ENCODE results near the gene TNFSF9.
A peak's percentile ranks its signal among the peaks of the same experiment; 100 is the strongest.

Gene TNFSF9

GRCh38 chr19:6490134-6490533, 40.7 kb upstream of the TNFSF9 start:
- Histone ChIP-seq H3K4me3 (ENCODE audit: low read length) (peak overlapping the region; percentile 79), H3K9me3 (ENCODE audit: insufficient read depth, low read length) (no peaks in the 10 kb centered on the region), H3K27me3 (ENCODE audit: low read depth, low read length) (no peaks in the 10 kb centered on the region), H3K79me2 (ENCODE audit: low read length) (no peaks in the 10 kb centered on the region), H3K36me3 (replicated peaks; ENCODE audit: low read depth, low read length) (peaks cover 3% of the 10 kb centered on the region), H2AFZ (ENCODE audit: low read depth, low read length) (peak overlapping the region; percentile 86), H4K20me1 (ENCODE audit: insufficient read depth, low read length) (no peaks in the 10 kb centered on the region), H3K9ac (ENCODE audit: low read length) (peak overlapping the region; percentile 90), H3K27ac (ENCODE audit: low read length) (peak overlapping the region; percentile 92), H3K4me1 (ENCODE audit: low read length) (peaks cover 11% of the 10 kb centered on the region), H3K4me2 (ENCODE audit: low read length) (peak overlapping the region; percentile 96)
- no peak for TF ChIP-seq CTCF (IDR thresholded peaks at IDR 0.05; ENCODE audit: low read depth, low read length)
- no peak for TF ChIP-seq EZH2phosphoT487 (IDR thresholded peaks at IDR 0.05; ENCODE audit: low read depth)

- Histone ChIP-seq H3K27me3 (ENCODE audit: low read depth, low read length) (no peaks in the 10 kb centered on the region), H3K9me3 (ENCODE audit: insufficient read depth, low read length) (no peaks in the 10 kb centered on the region), H3K4me1 (ENCODE audit: low read length) (peaks cover 11% of the 10 kb centered on the region), H3K79me2 (ENCODE audit: low read length) (no peaks in the 10 kb centered on the region), H3K4me3 (ENCODE audit: low read length) (no peak overlapping the region), H3K27ac (ENCODE audit: low read length) (no peak overlapping the region), H2AFZ (ENCODE audit: low read depth, low read length) (no peak overlapping the region), H3K9ac (ENCODE audit: low read length) (no peak overlapping the region), H4K20me1 (ENCODE audit: insufficient read depth, low read length) (no peaks in the 10 kb centered on the region), H3K4me2 (ENCODE audit: low read length) (no peak overlapping the region), H3K36me3 (replicated peaks; ENCODE audit: low read depth, low read length) (peaks cover 6% of the 10 kb centered on the region)
- no peak for TF ChIP-seq EZH2phosphoT487 (IDR thresholded peaks at IDR 0.05; ENCODE audit: low read depth)
- no peak for TF ChIP-seq CTCF (IDR thresholded peaks at IDR 0.05; ENCODE audit: low read depth, low read length)
Observed at GRCh38 chr19:6491802-6492592, 38.8 kb upstream of the TNFSF9 start.

GRCh38 chr19:6494438-6495036, 36.3 kb upstream of the TNFSF9 start:
- H2AFZ ChIP-seq (ENCODE audit: low read depth, low read length): no peak overlapping the region
- no peaks in the 10 kb centered on the region for H3K79me2 ChIP-seq (ENCODE audit: low read length)
- H3K4me3 ChIP-seq (ENCODE audit: low read length): no peak overlapping the region
- H3K27ac ChIP-seq (ENCODE audit: low read length): no peak overlapping the region
- TF ChIP-seq CTCF (IDR thresholded peaks at IDR 0.05; ENCODE audit: low read depth, low read length) (no peak), EZH2phosphoT487 (IDR thresholded peaks at IDR 0.05; ENCODE audit: low read depth) (no peak)
- H3K9ac ChIP-seq (ENCODE audit: low read length): no peak overlapping the region
- no peaks in the 10 kb centered on the region for H3K27me3 ChIP-seq (ENCODE audit: low read depth, low read length)
- no peaks in the 10 kb centered on the region for H4K20me1 ChIP-seq (ENCODE audit: insufficient read depth, low read length)
- H3K36me3 ChIP-seq (replicated peaks; ENCODE audit: low read depth, low read length): peaks cover 17% of the 10 kb centered on the region
- peaks cover 13% of the 10 kb centered on the region for H3K4me1 ChIP-seq (ENCODE audit: low read length)
- no peaks in the 10 kb centered on the region for H3K9me3 ChIP-seq (ENCODE audit: insufficient read depth, low read length)
- no peak overlapping the region for H3K4me2 ChIP-seq (ENCODE audit: low read length)

- TF ChIP-seq CTCF (IDR thresholded peaks at IDR 0.05; ENCODE audit: low read depth, low read length) (no peak), EZH2phosphoT487 (IDR thresholded peaks at IDR 0.05; ENCODE audit: low read depth) (no peak)
- H3K4me3 ChIP-seq (ENCODE audit: low read length): no peak overlapping the region
- no peak overlapping the region for H3K4me2 ChIP-seq (ENCODE audit: low read length)
- no peaks in the 10 kb centered on the region for H3K79me2 ChIP-seq (ENCODE audit: low read length)
- H3K27ac ChIP-seq (ENCODE audit: low read length): no peak overlapping the region
- H2AFZ ChIP-seq (ENCODE audit: low read depth, low read length): no peak overlapping the region
- H3K4me1 ChIP-seq (ENCODE audit: low read length): peaks cover 6% of the 10 kb centered on the region; the same call in 1 of the 2 replicates
- H3K9me3 ChIP-seq (ENCODE audit: insufficient read depth, low read length): no peaks in the 10 kb centered on the region
- no peaks in the 10 kb centered on the region for H3K27me3 ChIP-seq (ENCODE audit: low read depth, low read length)
- H4K20me1 ChIP-seq (ENCODE audit: insufficient read depth, low read length): no peaks in the 10 kb centered on the region
- no peak overlapping the region for H3K9ac ChIP-seq (ENCODE audit: low read length)
- peaks cover 28% of the 10 kb centered on the region for H3K36me3 ChIP-seq (replicated peaks; ENCODE audit: low read depth, low read length)
Observed at GRCh38 chr19:6495947-6496346, 34.9 kb upstream of the TNFSF9 start.
